NCI-H774 (cell line): ENCODE measurements around the gene MATN1.
"Not testable (repeated sequence)": the region's sequence is repeated elsewhere in the genome, so short reads cannot be mapped to it uniquely, and the experiment has no call there.

ENCODE experiments used
- DNase-seq: peaks from one replicate; lab custom pipeline; 2025; lab: John Stamatoyannopoulos, UW

Gene MATN1, protein sequence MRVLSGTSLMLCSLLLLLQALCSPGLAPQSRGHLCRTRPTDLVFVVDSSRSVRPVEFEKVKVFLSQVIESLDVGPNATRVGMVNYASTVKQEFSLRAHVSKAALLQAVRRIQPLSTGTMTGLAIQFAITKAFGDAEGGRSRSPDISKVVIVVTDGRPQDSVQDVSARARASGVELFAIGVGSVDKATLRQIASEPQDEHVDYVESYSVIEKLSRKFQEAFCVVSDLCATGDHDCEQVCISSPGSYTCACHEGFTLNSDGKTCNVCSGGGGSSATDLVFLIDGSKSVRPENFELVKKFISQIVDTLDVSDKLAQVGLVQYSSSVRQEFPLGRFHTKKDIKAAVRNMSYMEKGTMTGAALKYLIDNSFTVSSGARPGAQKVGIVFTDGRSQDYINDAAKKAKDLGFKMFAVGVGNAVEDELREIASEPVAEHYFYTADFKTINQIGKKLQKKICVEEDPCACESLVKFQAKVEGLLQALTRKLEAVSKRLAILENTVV

GRCh38 chr1:30723331-30723755, at the start of gene MATN1:
TSS of gene MATN1 (minus strand) at chr1:30723585. CDS start at chr1:30723551, 34 bp downstream.
- no peak for DNase-seq

DNA sequence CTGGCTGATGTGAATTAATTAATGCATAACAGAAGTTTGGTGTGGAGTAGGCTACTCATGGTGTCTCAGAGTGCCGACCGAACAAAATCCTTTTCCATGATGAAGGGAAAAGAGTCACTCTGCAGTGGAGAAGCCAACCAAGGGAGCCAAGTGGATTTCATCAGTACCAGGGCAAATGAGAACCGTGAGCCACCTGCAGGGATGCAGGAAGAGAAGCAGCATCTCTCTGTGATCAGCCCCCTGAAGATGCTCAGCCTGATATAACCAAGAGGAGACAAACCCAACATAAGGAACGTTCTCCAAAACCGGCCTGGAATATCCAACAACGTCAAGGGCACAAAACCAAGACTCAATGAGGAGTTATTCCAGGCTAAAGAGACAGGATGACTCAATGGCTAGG, 47.6 kb upstream of the MATN1 start:
- DNase-seq = no peak

DNA sequence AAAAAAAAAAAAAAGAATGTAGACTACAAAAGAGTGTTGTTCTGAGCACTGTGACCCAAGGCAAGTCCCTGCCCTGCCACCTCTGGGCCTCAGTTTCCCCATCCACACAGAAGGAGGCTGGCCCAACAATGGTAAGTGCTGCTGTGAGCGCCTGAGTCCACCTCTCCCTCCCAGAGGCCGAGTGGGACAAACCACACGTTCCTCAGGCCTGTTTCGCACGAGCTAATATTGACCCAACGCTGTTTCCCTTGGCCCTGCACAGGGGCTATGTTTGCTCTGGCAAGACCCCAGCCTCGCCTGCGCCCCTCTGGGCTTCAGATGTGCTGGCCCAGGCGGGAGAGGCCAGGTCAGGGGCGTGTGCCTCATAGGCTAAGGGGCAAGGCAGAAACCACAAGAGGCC, 46.8 kb upstream of the MATN1 start:
- no peak for DNase-seq

- no peak for DNase-seq
Measured at GRCh38 chr1:30768830-30769718, 45.7 kb upstream of the MATN1 start.

DNA sequence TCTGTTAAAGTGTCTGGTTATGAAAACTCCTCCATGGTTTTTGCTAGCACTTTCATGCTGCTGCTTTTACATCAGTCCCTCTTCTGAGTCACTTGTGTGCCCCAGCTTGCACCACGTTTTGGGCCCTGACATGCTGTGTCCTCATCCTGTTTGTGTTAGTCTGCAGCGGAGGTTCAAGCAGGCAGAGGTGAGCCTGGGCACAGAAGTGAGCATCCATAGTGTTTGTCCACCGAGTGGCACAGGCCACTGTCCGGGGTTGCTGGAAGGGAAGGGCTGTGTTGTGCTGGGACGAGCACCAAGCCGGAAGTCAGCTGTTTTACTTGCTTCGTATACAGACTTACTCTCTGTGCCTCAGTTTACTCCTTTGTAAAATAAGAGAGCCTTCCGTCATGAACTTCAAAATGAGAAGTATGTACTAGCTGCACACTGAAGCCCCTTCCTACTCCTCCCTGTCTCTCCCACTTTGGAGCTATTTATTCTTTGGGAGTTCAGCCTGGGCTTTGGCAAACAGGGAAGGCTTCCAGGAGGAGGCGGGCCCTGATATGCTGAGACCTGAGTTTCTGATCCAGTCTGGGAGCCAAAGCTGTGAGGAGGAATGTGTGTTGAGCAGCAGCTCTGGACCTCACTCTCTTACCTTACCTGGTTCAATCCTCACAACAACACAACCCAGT, 44.9 kb upstream of the MATN1 start:
- no peak for DNase-seq

GRCh38 chr1:30766948-30767347, 43.6 kb upstream of the MATN1 start:
- not testable (repeated sequence) for DNase-seq

GRCh38 chr1:30765556-30766434, 42.4 kb upstream of the MATN1 start:
- DNase-seq = no peak

- DNase-seq = no peak
Measured at GRCh38 chr1:30764939-30765555, 41.7 kb upstream of the MATN1 start.

- no peak for DNase-seq
Measured at GRCh38 chr1:30764396-30764795, 41.0 kb upstream of the MATN1 start.

GRCh38 chr1:30763651-30764248, 40.4 kb upstream of the MATN1 start:
- DNase-seq = no peak

DNA sequence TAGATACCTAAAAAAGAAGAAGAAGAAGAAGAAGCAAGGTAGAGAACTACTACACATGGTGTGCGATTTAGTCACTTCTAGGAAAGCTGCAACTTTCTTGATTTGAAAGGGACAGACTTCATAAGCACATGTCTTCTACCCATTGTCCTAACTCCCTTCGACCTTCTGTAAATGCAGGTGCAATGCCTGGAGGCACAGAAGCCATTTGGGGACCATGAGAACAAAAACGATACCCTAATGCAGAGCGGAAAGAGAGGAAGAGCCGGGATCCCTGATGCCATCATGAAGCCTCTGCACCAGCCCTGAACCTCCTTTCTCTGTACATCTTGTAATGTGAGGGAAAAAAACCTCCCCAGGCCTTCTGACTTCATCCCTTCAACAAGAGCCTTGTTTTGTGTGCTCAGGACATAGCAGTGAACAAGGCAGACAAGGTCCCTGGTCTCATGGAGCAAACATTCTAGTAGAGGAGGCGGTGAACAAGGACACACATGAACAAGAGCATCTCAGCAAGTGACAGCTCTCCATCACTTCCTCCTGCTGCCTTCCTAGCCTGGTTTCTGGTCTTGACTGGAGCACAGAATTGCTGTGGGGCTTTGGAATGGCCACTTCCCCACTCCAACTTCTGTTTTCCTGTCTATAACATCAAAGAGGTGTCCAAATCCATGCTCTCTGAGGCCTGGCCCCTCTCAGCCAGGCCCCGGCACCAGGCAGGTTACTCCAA, 39.7 kb upstream of the MATN1 start:
- DNase-seq = no peak

DNA sequence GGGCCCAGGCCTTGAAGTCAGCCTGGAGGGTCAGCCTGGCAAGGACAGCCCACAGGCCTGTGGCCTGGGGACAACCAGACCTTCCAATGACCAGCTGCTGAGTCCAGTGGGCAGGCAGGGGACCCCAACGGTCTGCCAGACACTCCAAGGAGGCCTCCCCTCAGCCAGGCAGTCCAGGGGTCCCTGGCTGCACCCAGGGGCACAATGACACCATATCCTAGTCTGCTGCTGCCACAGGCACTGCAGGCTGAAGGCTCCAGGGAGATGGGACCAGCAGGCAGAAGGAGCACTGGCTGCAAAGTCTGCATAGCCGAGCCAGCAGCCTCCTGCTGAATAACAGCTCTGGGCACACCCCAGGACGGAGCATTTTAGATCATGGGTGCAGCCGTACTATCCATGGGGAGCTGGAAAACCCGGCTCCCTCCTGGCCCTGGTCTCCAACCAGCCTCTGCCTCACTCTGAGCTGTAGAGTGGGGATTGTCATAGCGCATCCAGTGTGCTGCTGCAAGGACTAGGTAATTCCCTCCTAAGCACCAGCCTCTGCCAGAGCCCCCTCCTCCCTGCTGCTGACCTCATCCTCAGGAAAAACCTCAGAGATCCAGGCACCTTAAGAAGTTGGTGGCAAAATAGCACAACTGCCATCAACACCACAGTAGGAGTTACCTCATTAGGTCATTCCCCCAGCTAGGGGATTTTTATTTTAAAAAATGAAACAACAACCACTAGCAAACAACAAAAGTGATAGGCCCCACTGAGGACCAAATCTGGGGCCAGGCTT, 39.0 kb upstream of the MATN1 start:
- no peak for DNase-seq

GRCh38 chr1:30761381-30762151, 38.2 kb upstream of the MATN1 start:
- no peak for DNase-seq

DNA sequence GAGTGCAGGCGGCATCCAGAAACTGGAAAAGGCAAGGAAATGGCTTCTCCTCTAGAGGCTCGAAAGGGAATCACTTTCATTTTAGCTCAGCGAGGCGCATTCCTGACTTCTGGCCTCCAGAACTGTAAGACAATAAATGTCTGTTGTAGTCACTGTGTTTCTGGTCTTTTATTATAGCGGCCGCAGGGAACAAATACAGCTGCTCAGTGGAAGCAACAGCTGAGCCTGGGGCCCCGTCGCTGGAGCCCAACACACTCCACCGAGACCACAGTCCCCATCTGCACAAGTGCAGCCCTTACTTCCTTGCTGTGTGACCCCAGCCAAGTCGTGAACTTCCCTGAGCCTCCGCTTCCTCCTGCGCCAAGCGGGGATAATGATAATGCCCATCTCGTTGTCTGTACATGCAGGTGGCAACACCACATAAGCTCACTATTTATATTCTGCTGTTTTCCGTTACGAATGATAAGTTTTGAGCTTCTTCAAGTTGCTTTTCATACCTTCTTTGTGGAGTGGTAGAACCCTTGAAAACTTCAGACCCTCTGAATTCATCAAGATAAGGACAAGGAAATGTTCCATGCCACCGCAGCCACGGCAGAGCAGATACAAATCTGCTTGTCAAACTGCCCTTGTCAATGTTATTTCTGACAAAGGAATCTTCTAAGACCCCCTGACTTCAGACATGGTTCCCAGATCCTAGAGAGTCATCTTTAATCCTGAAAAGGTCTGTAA, 37.4 kb upstream of the MATN1 start:
- no peak for DNase-seq

- no peak for DNase-seq
Measured at GRCh38 chr1:30759718-30760281, 36.4 kb upstream of the MATN1 start.

GRCh38 chr1:30758785-30759380, 35.5 kb upstream of the MATN1 start:
- no peak for DNase-seq
